Calu3 (cell line): Measurements from ENCODE around the gene EN1. TPM values are rescaled to one million over a fixed set of nuclear protein-coding genes. Genes with fewer than 3 reads are reported as not detected.

ENCODE experiments used
- BruUV-seq: library from RNA; stranded (reverse); fragments of 400-500 nt; replicated peaks from 2 replicates; lab custom pipeline; 2021; lab: Mats Ljungman, UMichigan
- CTCF ChIA-PET: fragments of 300-600 bp; sonication (Branson Sonifier 250); formaldehyde crosslinking; loops from one replicate; lab custom pipeline; 2022; ENCODE audit warnings: antibody characterized with exemption; lab: Charles Lee
- DNase-seq: peaks from one replicate; pipeline ENCODE4 v3.0.0; 2022
- H3K27ac Mint-ChIP-seq: one replicate; pipeline ENCODE4 v1.8.0; 2022; ENCODE audit warnings: mixed read lengths; ENCODE audit not compliant: unreplicated experiment
- H3K27me3 Mint-ChIP-seq: one replicate; pipeline ENCODE4 v1.8.0; 2022; ENCODE audit warnings: mixed read lengths; ENCODE audit not compliant: unreplicated experiment
- H3K36me3 Mint-ChIP-seq: one replicate; pipeline ENCODE4 v1.8.0; 2022; ENCODE audit warnings: mild to moderate bottlenecking, moderate library complexity, mixed read lengths; ENCODE audit not compliant: insufficient read depth, unreplicated experiment
- H3K4me1 Mint-ChIP-seq: one replicate; pipeline ENCODE4 v1.8.0; 2022; ENCODE audit warnings: mild to moderate bottlenecking, low read depth, mixed read lengths; ENCODE audit not compliant: unreplicated experiment
- H3K4me3 Mint-ChIP-seq: one replicate; pipeline ENCODE4 v1.8.0; 2022; ENCODE audit warnings: mild to moderate bottlenecking, low read depth, moderate library complexity, mixed read lengths; ENCODE audit not compliant: unreplicated experiment
- H3K9me3 Mint-ChIP-seq: one replicate; pipeline ENCODE4 v1.8.0; 2022; ENCODE audit warnings: low read depth, mixed read lengths; ENCODE audit not compliant: unreplicated experiment
- intact Hi-C: fragments of 100-400 bp; cut with micrococcal nuclease; formaldehyde crosslinking; loops from one replicate; pipeline ENCODE4 v1.10.0; 2022; ENCODE audit not compliant: unreplicated experiment
- total RNA-seq: library from RNA; stranded (reverse); gene quantifications from 2 replicates; pipeline ENCODE4 v1.2.3, GENCODE V29; 2022
- TF ChIP-seq, protein P1 (sequence below): fragments of 200-600 bp; IDR thresholded peaks from one replicate; pipeline ENCODE4 v1.8.0; 2022; ENCODE audit warnings: antibody characterized with exemption; ENCODE audit not compliant: unreplicated experiment

Gene EN1
- total RNA-seq, 1 experiment from 2014 or later, result 2.3 TPM

DNA sequence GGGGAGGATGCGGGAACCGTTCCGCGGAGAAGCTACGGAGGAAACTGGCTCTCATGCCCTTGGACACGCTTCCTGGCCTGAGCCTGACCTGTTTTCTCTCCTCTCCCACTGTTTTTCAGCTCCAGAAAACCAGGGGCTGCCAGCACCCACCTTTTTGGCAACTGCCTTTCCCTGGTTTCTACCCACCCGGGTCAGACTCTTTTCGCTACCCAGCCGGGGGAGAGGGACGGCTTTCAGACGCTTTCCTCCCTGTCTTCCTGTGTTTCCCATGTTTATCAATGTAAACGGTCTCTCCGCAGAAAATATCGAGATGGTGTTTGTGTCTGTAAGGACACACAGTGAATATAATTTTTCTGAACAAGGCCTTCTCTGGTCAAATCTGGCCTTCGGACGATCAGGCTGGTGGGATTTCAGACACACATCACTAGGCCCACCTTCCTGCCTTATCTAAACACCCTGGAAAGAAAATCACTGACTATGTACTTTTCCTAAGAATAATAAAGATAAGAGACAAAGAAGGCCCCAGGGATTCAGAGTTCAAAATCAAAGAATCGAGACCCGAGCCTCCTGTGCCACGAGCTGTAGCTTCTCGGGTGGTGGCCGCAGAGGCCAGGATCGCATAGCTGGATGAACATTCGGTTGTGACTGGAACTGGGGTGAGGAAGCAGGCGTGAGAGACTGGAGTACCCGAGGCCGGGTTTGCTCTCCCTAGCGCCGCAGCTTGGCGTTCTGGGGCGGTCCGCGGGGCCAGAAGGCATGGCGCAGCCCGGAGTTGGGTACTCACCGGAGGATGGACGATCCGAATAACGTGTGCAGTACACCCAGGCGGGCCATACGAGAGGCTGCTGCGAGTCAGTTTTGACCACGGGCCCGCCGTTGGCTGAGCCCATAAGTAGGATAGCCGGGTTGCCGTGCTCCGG is 1.7 kb downstream of the EN1 start:
- no TSS peak for BruUV-seq
- H3K36me3 Mint-ChIP-seq, result peaks cover 21% of the 10 kb centered on the region
- intact Hi-C loops, result no loop called here
- H3K4me1 Mint-ChIP-seq, result peaks cover 9% of the 10 kb centered on the region
- no peaks in the 10 kb centered on the region for H3K9me3 Mint-ChIP-seq
- CTCF ChIA-PET, result interaction anchor here (1.9 kb wide), 1 partner anchor 10 kb away, joined by 4 read pairs; no protein-coding TSS in a partner anchor
- H3K27ac Mint-ChIP-seq, result no peak overlapping the region
- peak overlapping the region; percentile 73 for H3K4me3 Mint-ChIP-seq
- DNase-seq, result peak; percentile 16
- TF ChIP-seq, protein P1, sequence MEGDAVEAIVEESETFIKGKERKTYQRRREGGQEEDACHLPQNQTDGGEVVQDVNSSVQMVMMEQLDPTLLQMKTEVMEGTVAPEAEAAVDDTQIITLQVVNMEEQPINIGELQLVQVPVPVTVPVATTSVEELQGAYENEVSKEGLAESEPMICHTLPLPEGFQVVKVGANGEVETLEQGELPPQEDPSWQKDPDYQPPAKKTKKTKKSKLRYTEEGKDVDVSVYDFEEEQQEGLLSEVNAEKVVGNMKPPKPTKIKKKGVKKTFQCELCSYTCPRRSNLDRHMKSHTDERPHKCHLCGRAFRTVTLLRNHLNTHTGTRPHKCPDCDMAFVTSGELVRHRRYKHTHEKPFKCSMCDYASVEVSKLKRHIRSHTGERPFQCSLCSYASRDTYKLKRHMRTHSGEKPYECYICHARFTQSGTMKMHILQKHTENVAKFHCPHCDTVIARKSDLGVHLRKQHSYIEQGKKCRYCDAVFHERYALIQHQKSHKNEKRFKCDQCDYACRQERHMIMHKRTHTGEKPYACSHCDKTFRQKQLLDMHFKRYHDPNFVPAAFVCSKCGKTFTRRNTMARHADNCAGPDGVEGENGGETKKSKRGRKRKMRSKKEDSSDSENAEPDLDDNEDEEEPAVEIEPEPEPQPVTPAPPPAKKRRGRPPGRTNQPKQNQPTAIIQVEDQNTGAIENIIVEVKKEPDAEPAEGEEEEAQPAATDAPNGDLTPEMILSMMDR, result no peak
- peaks cover 33% of the 10 kb centered on the region for H3K27me3 Mint-ChIP-seq

DNA sequence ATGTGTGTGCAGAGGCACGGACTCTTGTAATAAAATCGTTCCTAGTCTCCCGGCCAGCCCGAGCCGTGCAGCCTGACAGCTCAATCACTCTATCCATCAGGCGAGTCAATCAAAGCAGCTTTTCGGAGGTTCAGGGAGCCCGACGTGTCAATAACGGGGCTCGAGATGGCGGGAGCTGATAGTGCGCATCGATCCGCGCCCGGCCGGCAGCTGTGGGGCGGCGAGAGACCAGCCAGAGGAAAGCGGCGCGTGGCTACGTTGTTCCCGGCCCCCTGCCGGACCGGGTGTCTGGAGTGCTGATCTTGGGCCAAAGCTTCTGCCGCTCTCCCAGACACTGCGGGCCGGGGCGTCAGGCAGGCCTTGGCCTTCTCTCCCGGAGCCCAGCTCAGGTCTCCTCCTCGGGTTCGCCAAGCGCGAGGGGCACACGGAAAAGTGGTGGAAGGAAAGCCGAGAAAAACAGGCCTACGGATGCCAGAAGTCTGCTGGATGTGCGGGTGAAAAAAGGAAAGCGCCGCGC is 2.4 kb downstream of the EN1 start:
- BruUV-seq, result no TSS peak
- CTCF ChIA-PET, result interaction anchor here (1.9 kb wide), 1 partner anchor 10 kb away, joined by 4 read pairs; no protein-coding TSS in a partner anchor
- H3K27me3 Mint-ChIP-seq, result peaks cover 26% of the 10 kb centered on the region
- H3K4me1 Mint-ChIP-seq, result peaks cover 3% of the 10 kb centered on the region
- TF ChIP-seq, protein P1, result no peak
- H3K9me3 Mint-ChIP-seq, result no peaks in the 10 kb centered on the region
- peaks cover 21% of the 10 kb centered on the region for H3K36me3 Mint-ChIP-seq
- no peak overlapping the region for H3K27ac Mint-ChIP-seq
- intact Hi-C loops, result no loop called here
- peak overlapping the region; percentile 73 for H3K4me3 Mint-ChIP-seq
- DNase-seq, result no peak

DNA sequence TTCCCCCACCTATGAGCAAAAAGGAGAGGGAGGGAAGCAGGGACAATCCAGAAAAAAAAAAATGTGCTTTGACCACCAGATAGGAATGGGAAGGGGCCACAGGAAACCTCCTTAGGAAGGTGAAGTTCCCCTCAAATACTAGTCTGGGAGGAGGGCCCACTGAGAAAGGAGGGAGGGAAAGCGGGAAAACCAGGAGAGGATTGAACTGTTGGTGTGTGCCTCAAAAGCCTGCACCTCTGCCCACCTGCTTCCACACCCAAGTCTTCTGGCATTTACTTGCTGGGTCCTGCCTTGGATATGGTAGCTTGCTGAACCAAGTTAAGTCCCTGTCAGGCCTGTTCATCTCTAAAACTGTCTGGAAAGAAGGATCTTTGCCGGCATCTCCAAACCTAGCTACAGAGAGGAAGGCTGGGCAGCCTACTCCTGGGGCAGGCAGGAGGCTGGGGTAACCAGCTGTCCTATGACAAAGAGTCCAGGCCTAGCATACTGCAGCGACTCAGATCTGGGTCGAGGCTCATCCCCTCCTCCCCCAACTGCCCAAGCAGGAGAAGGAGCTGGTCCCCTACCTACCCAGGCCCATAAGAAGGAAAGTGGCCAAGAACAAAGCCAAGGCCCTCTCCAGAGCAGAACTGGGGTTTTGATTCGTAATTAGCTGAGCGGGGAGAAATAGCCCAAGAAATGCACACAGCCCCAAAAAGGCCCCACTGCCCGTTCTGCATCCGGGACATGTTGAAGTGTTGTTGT is 3.0 kb downstream of the EN1 start:
- Mint-ChIP-seq H3K4me3 (no peak overlapping the region), H3K36me3 (peaks cover 21% of the 10 kb centered on the region), H3K27me3 (peaks cover 19% of the 10 kb centered on the region), H3K27ac (no peak overlapping the region), H3K4me1 (no peaks in the 10 kb centered on the region), H3K9me3 (no peaks in the 10 kb centered on the region)
- DNase-seq, result no peak
- CTCF ChIA-PET, result interaction anchor here (1.9 kb wide), 1 partner anchor 11 kb away, joined by 4 read pairs; no protein-coding TSS in a partner anchor
- intact Hi-C loops, result no loop called here
- TF ChIP-seq, protein P1, result no peak
- BruUV-seq, result no TSS peak

DNA sequence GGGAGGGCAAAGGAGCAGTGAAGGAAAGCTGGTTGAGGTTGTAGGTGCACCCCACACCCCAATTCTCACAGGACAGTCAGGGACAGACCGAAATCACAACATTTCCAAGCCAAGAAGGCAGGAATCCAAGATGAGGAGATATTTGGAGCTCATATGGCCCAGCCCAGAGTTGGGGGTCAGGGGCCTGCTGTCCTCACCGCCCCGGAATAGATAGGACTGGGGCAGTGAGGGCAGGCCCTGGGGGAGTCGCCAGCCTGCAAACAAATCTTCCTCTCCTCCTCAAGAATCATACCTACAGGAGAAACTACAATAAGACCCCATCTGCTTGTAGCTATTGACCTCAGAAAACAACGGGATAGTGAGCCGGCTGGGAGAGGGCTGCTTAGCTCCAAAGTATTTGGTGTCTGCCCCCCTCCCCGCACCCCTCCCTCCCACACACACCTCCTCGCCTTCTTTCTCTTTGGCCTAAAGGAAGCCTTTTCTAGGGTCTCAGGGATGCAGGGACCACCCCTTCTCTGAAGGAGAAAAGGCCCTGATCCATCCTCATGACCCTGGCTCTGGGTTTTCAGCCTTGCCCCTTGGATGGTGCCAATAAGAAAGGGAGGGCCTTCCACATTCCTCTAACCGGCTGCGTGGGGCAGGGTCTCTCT is 3.8 kb downstream of the EN1 start:
- intact Hi-C loops, result no loop called here
- H3K36me3 Mint-ChIP-seq, result peaks cover 21% of the 10 kb centered on the region
- H3K4me1 Mint-ChIP-seq, result no peaks in the 10 kb centered on the region
- BruUV-seq, result no TSS peak
- H3K27ac Mint-ChIP-seq, result no peak overlapping the region
- peaks cover 11% of the 10 kb centered on the region for H3K27me3 Mint-ChIP-seq
- H3K9me3 Mint-ChIP-seq, result no peaks in the 10 kb centered on the region
- H3K4me3 Mint-ChIP-seq, result no peak overlapping the region
- CTCF ChIA-PET, result no interaction called here
- TF ChIP-seq, protein P1, result no peak
- DNase-seq, result no peak
